B cell (primary cell): Measurements from ENCODE around the gene DYRK4. TPM values are rescaled to one million over a fixed set of nuclear protein-coding genes. Genes with fewer than 3 reads are reported as not detected.
A peak's percentile ranks its signal among the peaks of the same experiment; 100 is the strongest.

ENCODE experiments used
- ATAC-seq: fragments of 200-7000 bp; cut with Tn5 transposase; one replicate; pipeline ENCODE4 v1.10.0; 2021; ENCODE audit warnings: low read depth, mild to moderate bottlenecking, moderate number of reproducible peaks, moderate library complexity
- CTCF ChIA-PET: fragments of 350-600 bp; sonication (Branson Sonifier 250); formaldehyde crosslinking; loops from one replicate; lab custom pipeline; 2021; ENCODE audit warnings: antibody characterized with exemption, inconsistent platforms; lab: Charles Lee
- POLR2A ChIA-PET: fragments of 350-600 bp; sonication (Branson Sonifier 250); formaldehyde crosslinking; loops from one replicate; lab custom pipeline; 2021; ENCODE audit warnings: antibody characterized with exemption; lab: Charles Lee
- DNase-seq: peaks from one replicate; pipeline ENCODE4 v3.0.0; 2013
- H2AFZ ChIP-seq: 2 replicates; pipeline ENCODE4 v1.6.1; 2012; ENCODE audit warnings: mild to moderate bottlenecking, low read depth, low read length; ENCODE audit not compliant: insufficient read depth, poor library complexity, severe bottlenecking
- H3K27ac ChIP-seq, 2 donors: 1 replicate in 1 of 2; 2 replicates in 1 of 2; pipeline ENCODE4 v1.5.1; 2012 to 2013; ENCODE audit warnings: low read length in 2 of 2, mild to moderate bottlenecking in 2 of 2, moderate library complexity in 1 of 2
- H3K27me3 ChIP-seq, 4 experiments: fragments of 200-600 bp in 1 of 4; sonication (generic) in 1 of 4; replicated peaks in 1 of 4; 1 replicate in 2 of 4; 2 replicates in 2 of 4; pipeline versions ENCODE4 v1.6.1 to v1.7.0; 2013 to 2016; ENCODE audit warnings: low read length in 3 of 4, mild to moderate bottlenecking in 2 of 4, mixed read lengths in 1 of 4, moderate library complexity in 1 of 4; ENCODE audit not compliant: insufficient read depth in 4 of 4, control insufficient read depth in 3 of 4; ENCODE audit errors: control extremely low read depth in 1 of 4
- H3K36me3 ChIP-seq, 2 experiments: replicated peaks in 1 of 2; 1 replicate in 1 of 2; 2 replicates in 1 of 2; pipeline versions ENCODE4 v1.6.1 to v1.7.1; 2013; ENCODE audit warnings: low read length in 1 of 2; ENCODE audit not compliant: insufficient read depth in 2 of 2, control insufficient read depth in 1 of 2; ENCODE audit errors: control extremely low read depth in 1 of 2, extremely low read depth in 1 of 2
- H3K4me1 ChIP-seq, 2 donors: fragments of 200-600 bp in 1 of 2; sonication (generic) in 1 of 2; 1 replicate in 1 of 2; 2 replicates in 1 of 2; pipeline versions ENCODE4 v1.5.1 to v1.6.1; 2013 to 2017; ENCODE audit warnings: low read length in 2 of 2; ENCODE audit not compliant: control insufficient read depth in 2 of 2, insufficient read depth in 2 of 2
- H3K4me2 ChIP-seq: replicated peaks from 2 replicates; pipeline ENCODE3; 2012; ENCODE audit warnings: mild to moderate bottlenecking, low read depth, low read length; ENCODE audit not compliant: poor library complexity, severe bottlenecking
- H3K4me3 ChIP-seq, 5 experiments: fragments of 200-600 bp in 1 of 5; sonication (generic) in 1 of 5; 1 replicate in 3 of 5; 2 replicates in 2 of 5; pipeline versions ENCODE4 v1.5.1 to v1.7.0; 2011 to 2016; ENCODE audit warnings: low read length in 4 of 5, mild to moderate bottlenecking in 4 of 5, low read depth in 2 of 5, control low read depth in 1 of 5, moderate library complexity in 1 of 5; ENCODE audit not compliant: insufficient read depth in 1 of 5; ENCODE audit errors: control extremely low read depth in 1 of 5, extremely low read depth in 1 of 5
- H3K79me2 ChIP-seq: fragments of 200-600 bp; sonication (generic); one replicate; pipeline ENCODE4 v1.6.0; 2016; ENCODE audit warnings: low read length; ENCODE audit not compliant: control insufficient read depth, insufficient read depth
- H3K9ac ChIP-seq: fragments of 200-600 bp; sonication (generic); 2 replicates; pipeline ENCODE4 v1.6.1; 2017; ENCODE audit warnings: mild to moderate bottlenecking, low read length, moderate library complexity
- H3K9me3 ChIP-seq, 3 donors: one replicate each; pipeline versions ENCODE4 v1.6.1 to v1.7.1; 2013; ENCODE audit warnings: low read length in 2 of 3; ENCODE audit not compliant: control insufficient read depth in 2 of 3, insufficient read depth in 1 of 3; ENCODE audit errors: control extremely low read depth in 1 of 3
- H4K20me1 ChIP-seq: 2 replicates; pipeline ENCODE4 v1.6.0; 2012; ENCODE audit warnings: mild to moderate bottlenecking, low read length; ENCODE audit not compliant: insufficient read depth, control insufficient read depth, poor library complexity, severe bottlenecking
- H3K27ac Mint-ChIP-seq: one replicate; pipeline ENCODE4 v1.8.0; 2021; ENCODE audit warnings: mixed read lengths
- H3K27me3 Mint-ChIP-seq: one replicate; pipeline ENCODE4 v1.8.0; 2021; ENCODE audit warnings: mixed read lengths
- H3K4me1 Mint-ChIP-seq: one replicate; pipeline ENCODE4 v1.8.0; 2021; ENCODE audit warnings: mixed read lengths
- H3K4me3 Mint-ChIP-seq: one replicate; pipeline ENCODE4 v1.8.0; 2021; ENCODE audit warnings: mixed read lengths
- H3K9me3 Mint-ChIP-seq: one replicate; pipeline ENCODE4 v1.8.0; 2022; ENCODE audit warnings: mixed read lengths; ENCODE audit not compliant: insufficient read depth
- EZH2 ChIP-seq: IDR thresholded peaks from 2 replicates; pipeline ENCODE4 v1.6.1; 2012; ENCODE audit warnings: borderline replicate concordance, low read depth, mild to moderate bottlenecking, moderate library complexity, low read length; ENCODE audit not compliant: insufficient read depth, poor library complexity, severe bottlenecking
- WGBS: methylation state at CpG from one replicate; pipeline ENCODE4 v1.1.5; 2013; ENCODE audit warnings: missing lambda C conversion rate; ENCODE audit not compliant: insufficient coverage; 5-methylcytosine and 5-hydroxymethylcytosine counted together
- intact Hi-C: fragments of 100-400 bp; cut with micrococcal nuclease; formaldehyde crosslinking; loops from one replicate; pipeline ENCODE4 v1.10.0; 2022
- polyA plus RNA-seq: library from polyadenylated mRNA; depleted of rRNA; stranded (reverse); fragments of >200 nt; gene quantifications from 2 replicates; pipeline ENCODE4 v1.2.3, GENCODE V29; 2012
- total RNA-seq, 2 donors: library from RNA; stranded (reverse); fragments of 120-200 nt in 1 of 2; gene quantifications; 1 replicate in 1 of 2; 2 replicates in 1 of 2; pipeline versions ENCODE4 v1.2.3 to v1.2.4, GENCODE V29; 2013 to 2022
- TF ChIP-seq, protein P1 (sequence below): fragments of 200-600 bp; IDR thresholded peaks from one replicate; pipeline ENCODE4 v1.8.0; 2022; ENCODE audit warnings: antibody characterized with exemption, mild to moderate bottlenecking

The DYRK4 gene
- total and polyA plus RNA-seq, 2 donors (not counting 1 experiment from before 2014, with no cell fraction given) = 41.3 to 63.3 TPM

DNA sequence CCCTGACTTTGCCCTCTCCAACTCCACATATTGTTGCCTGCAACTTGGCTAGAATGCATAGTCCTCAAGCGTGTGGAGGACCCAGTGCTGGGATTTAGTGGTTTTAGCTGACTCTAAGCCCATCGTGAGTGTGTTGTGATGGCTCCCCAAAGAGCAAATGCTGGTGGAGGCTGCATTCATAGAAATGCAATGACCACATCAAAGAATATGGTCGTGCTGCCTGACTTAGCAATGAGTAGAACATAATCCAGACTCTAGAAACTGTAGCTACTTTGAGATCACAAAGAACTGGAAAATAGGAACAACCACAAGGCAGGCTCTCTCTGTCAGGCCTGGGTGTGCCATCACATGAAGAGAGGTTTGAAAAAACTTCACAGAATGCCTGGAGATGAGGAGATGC lies 1.3 kb downstream of the DYRK4 start:
- intact Hi-C loops = loop anchor here (10.0 kb wide), 1 partner anchor 261 kb away; no protein-coding TSS in a partner anchor
- Histone ChIP-seq H3K4me2 (no peak overlapping the region), H3K27me3 (no peaks in the 10 kb centered on the region), H3K27ac (no peak overlapping the region), H3K9me3 (no peaks in the 10 kb centered on the region), H3K9ac (no peak overlapping the region), H3K4me1 (peaks cover 56 to 63% of the 10 kb centered on the region in 2 donors), H3K79me2 (no peaks in the 10 kb centered on the region), H4K20me1 (no peaks in the 10 kb centered on the region), H3K4me3 (no peak overlapping the region), H3K36me3 (no peaks in the 10 kb centered on the region), H2AFZ (peak overlapping the region; percentile 40)
- POLR2A ChIA-PET = no interaction called here
- H3K4me3 Mint-ChIP-seq = no peak overlapping the region
- TF ChIP-seq EZH2 = no peak
- TF ChIP-seq, protein P1, sequence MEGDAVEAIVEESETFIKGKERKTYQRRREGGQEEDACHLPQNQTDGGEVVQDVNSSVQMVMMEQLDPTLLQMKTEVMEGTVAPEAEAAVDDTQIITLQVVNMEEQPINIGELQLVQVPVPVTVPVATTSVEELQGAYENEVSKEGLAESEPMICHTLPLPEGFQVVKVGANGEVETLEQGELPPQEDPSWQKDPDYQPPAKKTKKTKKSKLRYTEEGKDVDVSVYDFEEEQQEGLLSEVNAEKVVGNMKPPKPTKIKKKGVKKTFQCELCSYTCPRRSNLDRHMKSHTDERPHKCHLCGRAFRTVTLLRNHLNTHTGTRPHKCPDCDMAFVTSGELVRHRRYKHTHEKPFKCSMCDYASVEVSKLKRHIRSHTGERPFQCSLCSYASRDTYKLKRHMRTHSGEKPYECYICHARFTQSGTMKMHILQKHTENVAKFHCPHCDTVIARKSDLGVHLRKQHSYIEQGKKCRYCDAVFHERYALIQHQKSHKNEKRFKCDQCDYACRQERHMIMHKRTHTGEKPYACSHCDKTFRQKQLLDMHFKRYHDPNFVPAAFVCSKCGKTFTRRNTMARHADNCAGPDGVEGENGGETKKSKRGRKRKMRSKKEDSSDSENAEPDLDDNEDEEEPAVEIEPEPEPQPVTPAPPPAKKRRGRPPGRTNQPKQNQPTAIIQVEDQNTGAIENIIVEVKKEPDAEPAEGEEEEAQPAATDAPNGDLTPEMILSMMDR = no peak
- no peaks in the 10 kb centered on the region for H3K9me3 Mint-ChIP-seq
- ATAC-seq (no peak), DNase-seq (no peak)
- peaks cover 54% of the 10 kb centered on the region for H3K4me1 Mint-ChIP-seq
- CTCF ChIA-PET = interaction anchor here (1.8 kb wide), 1 partner anchor 41 kb away, joined by 9 read pairs; no protein-coding TSS in a partner anchor
- H3K27me3 Mint-ChIP-seq = no peaks in the 10 kb centered on the region
- 44% methylated on average over 2 of the region's 3 CpGs for WGBS
- H3K27ac Mint-ChIP-seq = no peak overlapping the region

DNA sequence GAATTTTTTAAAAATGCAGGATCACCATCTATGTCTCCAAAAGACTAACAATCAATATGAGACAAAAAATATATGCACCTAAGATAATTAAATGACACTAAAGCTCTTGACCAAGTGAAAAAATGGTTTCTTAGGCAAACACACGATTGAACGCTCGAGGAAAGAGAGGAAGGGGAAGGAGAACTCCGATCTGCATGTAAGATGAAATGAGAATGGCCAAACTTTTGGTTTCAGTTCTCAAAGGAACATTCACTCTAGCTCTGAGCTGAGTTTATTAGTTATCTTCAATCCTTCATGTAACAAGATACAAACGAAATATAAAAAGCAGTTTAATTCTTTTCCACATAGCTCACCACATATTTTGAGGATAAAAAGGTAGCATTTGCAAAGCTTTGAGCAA lies 2.8 kb downstream of the DYRK4 start:
- Histone ChIP-seq H3K4me1 (peaks cover 62 to 77% of the 10 kb centered on the region in 2 donors), H3K9ac (peak overlapping the region; percentile 46), H4K20me1 (no peaks in the 10 kb centered on the region), H3K9me3 (no peaks in the 10 kb centered on the region), H3K27ac (peak overlapping the region; percentile 68 to 91), H3K27me3 (no peaks in the 10 kb centered on the region), H3K79me2 (no peaks in the 10 kb centered on the region), H2AFZ (peak overlapping the region; percentile 64), H3K4me3 (peak overlapping the region in 4 of 5 experiments; percentile 5 to 40 (median 20)), H3K4me2 (peak overlapping the region; percentile 62), H3K36me3 (no peaks in the 10 kb centered on the region)
- CTCF ChIA-PET = interaction anchor here (1.0 to 2.4 kb wide), 3 partner anchors 11 to 27 kb away, joined by 5 read pairs; partner anchors contain the start of gene RAD51AP1
- 0% methylated on average over 3 of the region's 5 CpGs for WGBS
- ATAC-seq = peak; percentile 40
- peak; percentile 59 for DNase-seq
- Mint-ChIP-seq H3K27me3 (no peaks in the 10 kb centered on the region), H3K27ac (peak overlapping the region; percentile 94), H3K4me3 (peak overlapping the region; percentile 80), H3K9me3 (no peaks in the 10 kb centered on the region), H3K4me1 (peaks cover 66% of the 10 kb centered on the region)
- intact Hi-C loops = loop anchor here (1.0 to 10.0 kb wide), 3 partner anchors 27 to 260 kb away; partner anchors contain the start of gene RAD51AP1
- TF ChIP-seq, protein P1 = no peak
- no peak for TF ChIP-seq EZH2
- POLR2A ChIA-PET = interaction anchor here (0.6 to 0.8 kb wide), 2 partner anchors 27 to 40 kb away, joined by 3 read pairs; a partner anchor contains a TSS
